NCI-H460 (cell line): ENCODE measurements around the gene FEM1B. TPM values are rescaled to one million over a fixed set of nuclear protein-coding genes. Genes with fewer than 3 reads are reported as not detected.
"Not testable (repeated sequence)": the region's sequence is repeated elsewhere in the genome, so short reads cannot be mapped to it uniquely, and the experiment has no call there.

ENCODE experiments used
- DNase-seq: peaks from one replicate; pipeline ENCODE4 v3.0.0-alpha.2; 2016; ENCODE audit warnings: low read depth; ENCODE audit errors: extremely low read depth
- polyA plus RNA-seq: library from polyadenylated mRNA; depleted of rRNA; stranded (reverse); fragments of >200 nt; gene quantifications from 2 replicates; pipeline ENCODE4 v1.2.3, GENCODE V29; 2014; cell fraction: nucleus; rRNA removed
- total RNA-seq: library from RNA; depleted of rRNA; stranded (reverse); fragments of >200 nt; shearing (Covaris generic); gene quantifications from 2 replicates; pipeline ENCODE4 v1.2.3, GENCODE V29; 2014; rRNA removed

Gene FEM1B
- 37.5 and 41.0 TPM in 2 replicates for total RNA-seq
- polyA plus RNA-seq = 15.2 and 24.6 TPM in 2 replicates

DNA sequence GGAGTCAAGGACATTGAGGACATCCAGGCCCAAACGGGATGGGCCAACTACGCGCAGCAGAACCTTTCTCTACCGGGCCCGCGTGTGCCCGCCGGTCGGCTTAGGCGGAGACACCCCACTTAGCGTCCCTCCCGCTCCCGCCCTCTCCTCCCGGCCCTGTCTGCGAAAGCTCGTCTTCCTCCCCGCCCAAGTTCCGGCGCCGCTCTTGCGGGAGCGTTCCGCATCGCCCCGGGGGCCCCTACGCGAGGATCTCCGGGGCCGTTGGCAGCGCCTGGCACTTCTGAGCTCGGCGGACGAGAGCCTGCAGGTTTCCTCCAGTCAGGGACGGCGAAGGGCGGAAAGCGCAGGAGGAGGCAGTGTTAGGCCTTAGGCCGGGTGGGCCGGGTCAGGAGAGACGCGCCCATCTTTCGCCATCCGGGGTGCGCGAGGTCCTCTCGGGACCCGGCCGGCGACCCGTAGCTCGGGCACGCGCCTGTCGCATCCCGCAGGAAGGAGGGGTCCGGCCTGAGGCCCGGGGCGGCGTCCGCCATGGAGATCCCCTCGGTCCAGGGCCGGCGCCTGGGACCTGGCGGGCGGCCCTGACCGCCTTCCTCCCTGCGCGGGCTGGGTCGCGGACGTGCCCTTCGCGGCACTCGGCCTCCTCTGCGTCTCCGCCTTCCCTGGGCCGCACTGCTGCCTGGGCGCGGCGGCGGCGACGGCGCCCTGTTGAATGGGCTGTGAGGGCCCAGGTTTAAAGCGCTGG, at the start of gene FEM1B:
Gene FEM1B, plus strand, starts transcription at position 143 of the 742 bp plus-strand sequence. CDS start 673 bp downstream, outside the sequence.
- DNase-seq = peak; percentile 84

DNA sequence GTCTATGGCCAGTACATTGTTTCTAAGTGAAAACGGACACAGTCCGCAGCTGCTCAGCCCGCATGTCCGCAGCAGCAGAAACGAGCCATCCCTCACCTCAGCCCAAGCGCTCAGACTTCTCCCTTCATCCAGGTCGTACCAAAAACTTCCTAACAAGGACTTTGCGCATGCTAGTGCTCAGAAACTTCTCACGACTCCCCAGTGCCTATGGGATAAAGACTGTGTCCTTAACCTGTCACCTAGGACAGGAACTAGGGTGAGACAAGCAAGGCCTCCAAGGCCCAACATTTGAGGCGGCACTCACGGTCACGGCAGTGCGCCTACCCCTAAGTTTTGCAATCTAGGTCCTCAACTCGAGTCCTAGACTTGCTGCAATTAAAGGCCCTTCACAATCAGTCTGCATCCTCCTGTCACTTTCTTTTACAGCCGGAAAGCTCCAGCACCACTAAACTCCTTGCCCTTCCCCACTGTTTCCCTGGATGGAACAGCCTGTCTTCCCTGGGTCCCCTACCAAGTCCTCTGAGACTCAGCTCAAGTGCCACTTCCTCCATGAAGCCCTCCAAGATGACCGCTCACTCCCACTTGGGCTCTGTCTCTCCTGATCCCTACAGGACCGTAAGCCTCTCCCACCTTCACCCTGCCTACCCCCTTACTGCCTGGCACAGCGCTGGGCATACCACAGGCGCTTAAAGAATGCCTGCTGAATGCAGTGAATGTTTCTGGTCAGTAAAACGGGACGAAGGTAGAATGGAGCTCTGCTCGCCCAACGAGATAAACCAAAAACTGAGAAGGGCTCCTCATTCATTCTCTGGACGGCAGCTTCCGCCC, 49.2 kb upstream of the FEM1B start:
- no peak for DNase-seq

DNA sequence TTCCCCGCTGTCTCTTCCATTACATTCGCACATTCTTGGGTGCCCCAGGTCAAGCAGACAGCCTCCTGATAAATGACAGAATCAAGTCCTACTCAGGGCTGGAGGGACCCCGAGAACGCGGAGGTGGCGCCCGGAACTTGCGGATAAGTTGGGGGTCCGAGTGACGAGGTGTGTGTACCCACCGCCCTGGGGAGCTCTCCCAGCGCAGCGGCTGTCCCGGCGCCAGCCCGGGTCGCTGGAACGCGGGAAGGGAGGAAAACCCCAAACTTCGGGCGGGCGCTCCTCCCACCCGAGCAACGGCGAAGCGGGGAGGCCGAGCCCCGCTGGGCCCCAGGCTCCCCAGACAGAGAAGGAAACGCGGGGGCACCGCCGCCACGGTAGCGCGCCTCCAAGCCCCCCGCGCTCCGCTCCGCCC, 48.6 kb upstream of the FEM1B start:
- DNase-seq = no peak

DNA sequence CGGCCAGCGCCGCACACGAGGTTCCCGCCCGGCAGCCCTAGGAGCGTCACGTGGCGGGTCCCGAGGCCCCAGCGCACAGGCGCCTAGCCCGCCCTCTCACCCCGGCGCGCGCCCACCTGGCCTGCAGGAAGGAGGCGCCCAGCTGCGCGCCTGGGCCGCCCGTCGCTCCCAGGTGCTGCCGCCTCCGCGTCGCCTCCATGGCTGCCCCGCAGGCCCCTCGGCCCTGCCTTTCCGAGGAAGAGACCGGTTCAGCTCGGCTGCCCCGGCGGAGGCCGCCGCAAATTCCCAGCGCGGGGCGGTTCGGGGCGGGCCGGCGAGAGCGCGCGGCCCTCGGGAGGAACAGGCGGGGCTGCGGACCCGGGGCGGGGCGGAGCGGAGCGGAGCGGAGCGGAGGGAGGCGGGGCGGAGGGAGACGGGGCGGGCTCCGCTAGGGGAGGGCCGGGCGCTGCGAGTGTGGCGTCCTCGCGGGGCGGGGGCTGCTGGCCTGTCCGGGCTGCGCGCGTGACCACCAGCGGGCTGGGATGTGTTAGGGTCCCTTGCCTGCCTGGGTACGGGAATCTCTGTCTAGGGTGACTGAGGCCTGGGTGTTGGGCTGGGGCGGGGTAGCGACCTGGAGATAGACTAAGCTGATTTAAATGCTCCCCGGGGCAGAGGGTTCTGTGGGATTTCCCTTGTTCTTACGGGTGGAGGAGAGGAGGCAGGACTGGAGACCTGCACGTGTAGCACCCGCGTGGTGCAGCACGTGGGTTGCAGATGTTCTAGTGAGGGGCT, 48.0 kb upstream of the FEM1B start, which contains the start of gene CLN6:
Gene CLN6, minus strand, starts transcription at position 343 of the 771 bp plus-strand sequence. Its CDS starts 144 bp downstream, at position 199.
- peak; percentile 69 for DNase-seq

DNA sequence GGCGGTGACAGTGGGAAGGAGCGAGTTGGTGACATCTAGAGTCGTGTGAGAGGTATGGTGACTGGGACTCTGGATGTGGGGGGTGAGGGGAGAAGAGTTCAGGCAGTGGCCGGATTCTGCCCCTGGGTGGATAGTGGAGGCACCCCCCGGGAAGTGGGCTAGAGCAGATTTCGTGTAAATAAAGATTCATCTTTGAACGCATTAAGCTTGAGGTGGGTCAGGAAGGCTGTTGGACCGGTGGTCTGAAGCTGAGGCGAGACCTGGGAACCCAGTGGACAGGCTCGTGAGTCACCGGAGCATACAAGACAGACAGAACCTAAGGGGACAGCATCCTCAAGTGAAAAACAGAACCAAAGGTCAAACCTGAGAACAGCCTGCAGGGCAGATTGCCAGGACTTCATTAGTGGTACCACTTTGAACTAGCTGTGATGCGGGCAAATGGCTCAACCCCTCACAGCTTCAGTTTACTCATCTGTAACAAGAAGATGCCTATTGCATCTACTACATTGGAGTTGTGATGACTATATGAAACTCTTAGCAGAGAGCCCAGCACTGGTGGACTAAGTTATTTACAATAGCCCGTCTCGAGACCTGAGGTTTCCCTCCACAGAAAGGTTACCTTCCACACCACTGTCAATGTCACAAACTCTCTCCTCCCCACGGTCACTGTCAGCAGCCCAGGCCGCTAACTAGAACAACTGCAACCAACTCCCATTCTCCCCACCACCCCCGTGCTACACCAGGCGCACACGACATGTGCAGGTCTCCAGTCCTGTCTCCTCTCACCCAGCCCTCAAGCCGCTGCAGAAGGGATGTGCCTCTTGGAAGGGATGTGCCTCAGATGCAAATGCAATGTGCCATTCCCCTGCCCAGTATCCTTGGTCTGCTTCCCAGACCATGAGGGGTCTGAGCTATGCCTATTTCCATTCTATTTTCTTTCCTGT, 47.1 kb upstream of the FEM1B start:
- DNase-seq = no peak

DNA sequence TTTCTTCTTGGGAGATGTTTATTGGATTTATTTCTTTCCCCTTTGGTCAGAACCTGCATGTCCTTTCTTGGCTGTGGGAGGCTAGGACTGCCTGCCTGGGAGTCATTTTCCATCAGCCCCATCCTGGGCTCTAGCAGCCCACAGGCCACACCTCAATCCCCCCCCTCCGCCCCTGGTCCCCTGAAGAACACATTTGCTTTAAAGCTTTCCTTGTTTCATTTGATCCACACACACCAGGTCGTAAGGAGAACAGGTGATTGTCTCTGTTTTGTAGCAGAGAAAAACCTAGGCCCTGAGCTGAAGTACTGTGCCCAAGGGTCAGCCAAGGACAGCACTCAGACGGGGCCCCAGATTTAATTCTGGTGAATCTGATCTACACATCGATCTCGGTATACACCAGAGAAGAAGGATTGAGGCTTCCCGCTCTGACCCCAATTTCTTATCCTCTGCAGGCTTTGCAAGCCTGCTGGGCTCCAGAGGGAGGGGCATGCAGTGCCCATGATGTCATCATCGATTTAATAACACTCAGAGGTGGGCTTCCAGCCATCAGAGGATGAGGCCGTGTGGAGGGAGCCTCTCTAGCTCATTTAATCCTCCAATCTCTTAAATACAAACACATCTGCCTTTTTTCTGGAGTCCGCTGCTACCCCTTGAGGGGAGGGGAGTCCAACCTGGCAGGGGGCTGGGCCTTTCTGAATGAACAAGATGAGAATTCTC, 46.3 kb upstream of the FEM1B start:
- no peak for DNase-seq

DNA sequence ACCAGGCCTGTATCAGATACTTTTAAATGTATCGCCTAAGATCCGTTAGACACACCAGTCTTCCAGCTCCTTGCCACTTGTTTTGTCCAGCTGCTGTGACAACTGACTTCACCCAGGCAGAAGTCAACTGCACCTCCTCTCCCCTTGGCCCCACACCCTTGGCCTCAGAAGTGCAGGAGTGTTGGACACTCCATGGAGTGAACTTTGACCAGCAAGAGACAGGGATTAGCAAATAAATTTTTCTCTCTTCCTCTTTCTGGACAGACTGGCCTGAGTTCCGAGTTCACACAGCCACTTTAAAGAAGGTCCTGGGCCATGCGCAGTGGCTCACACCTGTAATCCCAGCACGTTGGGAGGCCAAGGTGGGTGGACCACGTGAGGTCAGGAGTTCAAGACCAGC, 45.1 kb upstream of the FEM1B start:
- DNase-seq = no peak

DNA sequence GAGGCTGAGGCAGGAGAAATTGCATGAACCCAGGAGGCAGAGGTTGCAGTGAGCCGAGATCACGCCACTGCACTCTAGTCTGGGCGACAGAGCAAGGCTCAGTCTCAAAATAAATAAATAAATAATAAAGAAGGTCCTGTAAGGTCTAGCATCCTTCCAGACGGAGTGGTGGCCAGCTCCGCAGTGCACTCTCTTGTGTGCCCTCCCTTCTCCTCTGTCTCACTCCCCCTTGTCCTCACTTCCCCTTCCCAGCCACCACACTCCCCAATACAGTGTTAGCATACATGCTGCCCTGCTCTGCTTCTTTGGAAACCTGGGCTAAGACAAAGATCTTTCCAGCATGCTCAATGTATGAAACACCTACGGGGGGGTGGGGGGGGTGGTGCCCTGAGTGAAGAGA, 44.6 kb upstream of the FEM1B start:
- no peak for DNase-seq

DNA sequence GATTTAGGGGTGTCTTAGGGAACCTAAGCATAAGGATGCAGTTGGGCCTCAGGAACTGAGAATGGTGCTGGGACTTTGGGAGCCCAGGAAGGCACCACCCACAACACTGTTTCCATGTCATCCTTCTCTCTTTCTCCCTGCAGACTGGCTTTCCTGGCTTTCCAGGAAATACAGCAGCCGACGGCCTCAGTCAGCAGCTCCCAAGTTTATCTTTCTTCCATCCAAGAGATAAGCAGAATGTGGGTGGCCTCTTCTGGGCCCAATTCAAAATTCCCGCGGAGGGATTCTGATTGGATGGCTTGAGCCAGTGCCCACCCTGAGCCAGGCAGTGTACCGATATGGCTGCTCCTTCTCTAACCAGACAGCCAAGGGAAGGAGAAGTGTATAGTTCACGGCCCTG, 43.5 kb upstream of the FEM1B start:
- DNase-seq = no peak

DNA sequence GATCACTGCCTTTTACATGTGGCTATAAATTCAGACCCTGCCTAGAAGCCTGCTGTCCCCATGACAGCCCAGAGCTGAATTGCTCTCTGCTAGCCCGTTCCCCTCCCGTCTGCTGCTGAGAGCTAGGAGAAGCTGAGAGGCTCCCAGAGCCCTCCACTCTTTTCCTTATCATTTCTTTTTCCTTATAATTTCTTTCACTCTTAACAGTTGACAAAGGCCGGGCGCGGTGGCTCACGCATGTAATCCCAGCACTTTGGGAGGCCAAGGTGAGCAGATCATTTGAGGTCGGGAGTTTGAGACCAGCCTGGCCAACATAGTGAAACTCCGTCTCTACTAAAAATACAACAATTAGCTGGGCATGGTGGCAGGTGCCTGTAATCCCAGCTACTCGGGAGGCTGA, 43.0 kb upstream of the FEM1B start:
- DNase-seq = not testable (repeated sequence)

DNA sequence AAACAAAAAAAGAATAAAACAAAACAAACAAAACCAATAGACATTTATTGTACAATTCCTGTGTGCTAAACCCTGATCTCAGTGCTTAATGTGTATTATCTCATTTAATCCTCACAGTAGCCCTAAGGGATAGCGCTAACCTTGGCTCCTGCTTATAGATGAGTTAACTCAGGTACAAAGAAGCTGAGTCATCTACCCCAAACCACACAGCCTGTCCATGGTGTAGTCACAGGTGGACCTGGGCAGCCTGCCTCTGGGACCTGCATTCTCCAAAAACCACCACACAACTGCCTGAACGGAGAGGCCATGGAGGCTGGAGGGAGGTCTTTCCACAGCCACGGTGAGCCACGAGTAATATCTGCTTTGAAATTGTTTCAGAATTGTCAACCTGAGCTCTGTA, 42.5 kb upstream of the FEM1B start:
- DNase-seq = no peak

DNA sequence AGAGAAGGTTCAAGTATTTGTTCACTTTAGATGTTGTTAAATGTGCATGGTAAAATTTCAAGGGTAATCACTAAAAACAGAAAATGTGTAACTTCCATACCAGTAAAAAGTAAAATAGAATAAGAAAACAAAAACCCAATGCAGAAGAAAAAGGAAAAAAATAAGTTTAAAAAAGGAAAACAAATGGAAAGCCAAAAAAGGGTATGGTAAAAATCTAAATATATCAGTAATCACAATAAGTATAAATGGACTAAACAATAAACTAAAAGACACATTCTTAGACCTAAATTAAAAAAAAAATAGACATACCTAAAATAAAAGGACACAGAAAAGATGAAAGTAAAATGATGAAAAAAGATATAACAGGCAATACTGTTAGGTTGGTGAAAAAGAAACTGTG, 38.5 kb upstream of the FEM1B start:
- no peak for DNase-seq

DNA sequence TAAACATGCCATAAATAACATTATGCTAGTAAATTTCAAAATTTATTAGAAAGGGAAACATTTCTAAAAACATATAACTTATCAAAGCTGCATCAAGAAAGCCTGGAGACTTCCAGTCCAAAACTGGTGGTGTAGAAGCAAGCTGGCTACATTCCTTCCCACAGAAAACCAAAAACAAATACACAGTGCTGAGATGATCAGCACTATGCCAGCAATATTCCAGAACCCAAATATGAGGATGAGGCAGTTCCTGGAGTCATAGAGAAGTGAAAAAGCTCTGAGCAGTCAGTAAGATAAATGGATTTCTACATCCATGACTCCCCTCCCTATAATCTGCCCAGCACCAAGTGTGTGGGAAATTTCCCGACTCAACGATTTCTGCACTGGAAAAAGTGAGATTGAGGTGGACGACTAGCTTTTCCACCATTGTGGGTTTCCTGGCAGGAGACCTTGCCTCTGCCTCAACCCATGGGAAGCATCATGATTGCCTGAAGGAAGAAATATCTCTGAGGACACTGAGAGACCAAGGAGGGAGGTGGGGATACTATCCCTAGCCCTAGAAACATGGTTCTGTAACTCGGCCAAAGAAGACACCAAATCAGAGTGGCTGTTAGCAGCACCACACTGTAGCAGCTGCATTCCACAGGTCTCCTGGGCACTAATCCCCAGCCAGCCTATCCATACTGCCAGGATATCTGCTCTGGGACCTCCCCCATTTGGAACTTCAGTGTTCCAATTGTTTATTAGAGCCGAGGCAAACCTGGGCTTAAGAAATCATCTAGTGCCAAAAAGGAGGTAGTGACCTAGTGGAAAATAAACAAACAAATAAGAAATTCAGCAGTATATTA, 36.2 kb upstream of the FEM1B start:
- DNase-seq = no peak

DNA sequence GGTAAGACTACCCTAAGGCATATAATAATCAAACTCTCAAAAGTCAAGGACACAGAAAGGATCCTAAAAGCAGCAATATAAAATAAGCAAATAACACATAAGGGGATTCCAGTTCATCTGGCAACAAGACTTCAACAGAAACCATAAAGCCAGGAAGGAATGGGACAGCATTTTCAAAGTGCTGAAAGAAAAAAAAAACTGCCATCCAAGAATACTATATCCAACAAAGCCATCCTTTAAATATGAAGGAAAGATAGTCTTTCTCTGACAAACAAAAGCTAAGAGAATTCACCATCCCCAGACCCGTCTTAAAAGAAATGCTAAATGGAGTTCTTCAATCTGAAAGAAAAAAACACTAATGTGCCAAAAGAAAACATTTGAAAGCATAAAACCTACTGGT, 33.3 kb upstream of the FEM1B start:
- DNase-seq = no peak

DNA sequence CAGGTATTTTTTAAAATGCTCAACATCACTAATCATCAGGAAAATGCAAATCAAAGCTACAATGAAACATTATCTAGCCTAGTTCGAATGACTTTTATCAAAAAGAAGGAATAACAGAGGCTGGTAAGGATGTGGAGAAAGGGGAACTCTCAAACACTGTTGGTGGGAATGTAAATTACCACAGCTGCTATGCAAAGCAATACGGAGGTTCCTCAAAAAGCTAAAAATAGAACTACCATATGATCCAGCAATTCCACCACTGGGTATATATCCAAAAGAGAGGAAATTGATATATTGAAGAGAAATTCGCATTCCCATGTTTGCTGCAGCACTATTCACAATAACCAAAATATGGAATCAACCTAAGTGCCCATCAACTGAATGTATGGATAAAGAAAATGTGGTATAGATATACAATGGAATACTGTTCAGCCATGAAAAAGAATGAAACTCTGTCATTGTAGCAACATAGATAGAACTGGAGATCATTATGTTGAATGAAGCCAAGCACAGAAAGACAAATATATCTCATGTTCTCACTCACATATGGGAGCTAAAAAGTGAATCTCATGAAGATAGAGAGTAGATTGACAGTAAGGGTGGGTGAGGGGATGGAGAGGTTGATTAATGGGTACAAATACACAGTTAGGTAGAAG, 28.4 kb upstream of the FEM1B start:
- no peak for DNase-seq

DNA sequence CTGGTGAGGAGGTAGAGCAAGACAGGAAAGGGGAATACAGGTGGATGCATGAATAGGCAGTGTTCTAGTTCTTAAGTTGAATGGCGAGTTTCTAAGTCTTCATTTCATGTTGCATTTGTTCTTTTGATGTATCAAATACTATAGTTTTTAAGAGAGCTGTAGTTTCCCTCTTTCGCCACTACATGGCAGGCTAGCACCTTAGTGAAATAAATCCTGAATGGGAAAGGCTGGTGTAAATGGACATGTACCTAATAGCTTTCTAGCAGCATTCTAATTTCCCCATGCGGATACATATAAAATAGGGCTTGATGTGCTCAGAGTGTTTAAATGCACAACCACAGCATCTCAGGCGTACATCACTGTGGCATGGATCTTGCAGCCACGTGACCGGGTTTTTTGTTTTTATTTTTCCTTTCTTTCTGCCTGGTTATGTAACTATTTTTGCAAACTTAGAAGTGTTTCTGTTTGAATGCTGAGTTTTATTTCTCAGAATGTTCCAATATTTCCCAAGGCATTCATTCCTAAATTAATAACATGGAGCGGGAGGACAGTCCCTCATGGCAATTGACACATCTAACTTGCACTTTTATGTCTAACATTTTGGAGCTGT, 24.5 kb upstream of the FEM1B start:
- peak; percentile 76 for DNase-seq
